Endothelial cell of umbilical vein (primary cell): ENCODE results near the gene GGT5. TPM values are rescaled to one million over a fixed set of nuclear protein-coding genes. Genes with fewer than 3 reads are reported as not detected.
"Not testable (repeated sequence)": the region's sequence is repeated elsewhere in the genome, so short reads cannot be mapped to it uniquely, and the experiment has no call there.

Experiments used
- BruUV-seq: library from RNA; stranded (reverse); fragments of 400-500 nt; replicated peaks from 2 replicates; lab custom pipeline; 2021; lab: Mats Ljungman, UMichigan
- CTCF ChIA-PET: fragments of 300-600, 350-600 bp; sonication (Branson Sonifier 250); formaldehyde crosslinking; loops from one replicate; lab custom pipeline; 2021; ENCODE audit warnings: antibody characterized with exemption, inconsistent platforms; lab: Charles Lee
- POLR2A ChIA-PET: fragments of 300-600, 350-600 bp; sonication (Branson Sonifier 250); formaldehyde crosslinking; loops from one replicate; lab custom pipeline; 2021; ENCODE audit warnings: antibody characterized with exemption, inconsistent platforms; lab: Charles Lee
- DNase-seq: peaks from one replicate; pipeline ENCODE4 v3.0.0-alpha.2; 2011; ENCODE audit warnings: low read depth, low spot score
- FAIRE-seq: peaks from 2 replicates; lab custom pipeline; 2011; peaks lifted over from hg19 to GRCh38; lab: Jason Lieb, UNC
- H2AFZ ChIP-seq: 2 replicates; pipeline ENCODE4 v1.6.0; 2012; ENCODE audit warnings: low read depth, low read length, control low read depth, inconsistent platforms
- H3K27ac ChIP-seq: 2 replicates; pipeline ENCODE4 v1.5.1; 2011; ENCODE audit warnings: low read depth, mild to moderate bottlenecking, control low read depth, low read length, moderate library complexity; ENCODE audit not compliant: insufficient read depth
- H3K27me3 ChIP-seq, 2 experiments: 2 replicates each; pipeline versions ENCODE4 v1.6.0 to v1.6.1; 2011; ENCODE audit warnings: low read length in 2 of 2, mixed read lengths in 1 of 2; ENCODE audit not compliant: control insufficient read depth in 2 of 2, insufficient read depth in 2 of 2
- H3K36me3 ChIP-seq, 2 experiments: 2 replicates in 1 of 2; 3 replicates in 1 of 2; pipeline ENCODE4 v1.5.1; 2011; ENCODE audit warnings: low read length in 2 of 2, mild to moderate bottlenecking in 1 of 2, moderate library complexity in 1 of 2; ENCODE audit not compliant: control insufficient read depth in 2 of 2, insufficient read depth in 2 of 2; ENCODE audit errors: extremely low read depth in 1 of 2
- H3K4me1 ChIP-seq: 3 replicates; pipeline ENCODE4 v1.5.1; 2011; ENCODE audit warnings: mild to moderate bottlenecking, low read length; ENCODE audit not compliant: control insufficient read depth, insufficient read depth; ENCODE audit errors: extremely low read depth
- H3K4me2 ChIP-seq: 2 replicates; pipeline ENCODE4 v1.6.1; 2011; ENCODE audit warnings: low read length, control low read depth, mixed read lengths; ENCODE audit not compliant: insufficient read depth
- H3K4me3 ChIP-seq, 3 experiments: fragments of 200-600 bp in 1 of 3; sonication (generic), shearing (Covaris generic) in 1 of 3; replicated peaks in 1 of 3; 2 replicates each; pipeline ENCODE4 v1.5.1; 2011 to 2016; ENCODE audit warnings: control low read depth in 3 of 3, low read length in 3 of 3, mild to moderate bottlenecking in 2 of 3, inconsistent platforms in 1 of 3, low read depth in 1 of 3, moderate library complexity in 1 of 3; ENCODE audit not compliant: insufficient read depth in 1 of 3
- H3K79me2 ChIP-seq: 2 replicates; pipeline ENCODE4 v1.6.0; 2012; ENCODE audit warnings: low read length, inconsistent platforms; ENCODE audit not compliant: control insufficient read depth, insufficient read depth
- H3K9ac ChIP-seq: replicated peaks from 2 replicates; pipeline ENCODE3; 2011; ENCODE audit warnings: low read length, control low read depth; ENCODE audit not compliant: insufficient read depth; ENCODE audit errors: extremely low read depth
- H3K9me1 ChIP-seq: replicated peaks from 3 replicates; pipeline ENCODE4 v1.6.0; 2011; ENCODE audit warnings: mild to moderate bottlenecking, low read length; ENCODE audit not compliant: control insufficient read depth, insufficient read depth; ENCODE audit errors: extremely low read depth
- H3K9me3 ChIP-seq: replicated peaks from 2 replicates; pipeline ENCODE4 v1.5.1; 2012; ENCODE audit warnings: low read length, inconsistent platforms; ENCODE audit not compliant: control insufficient read depth, insufficient read depth
- H4K20me1 ChIP-seq: replicated peaks from 2 replicates; pipeline ENCODE3; 2011; ENCODE audit warnings: mild to moderate bottlenecking, low read length; ENCODE audit not compliant: control insufficient read depth, insufficient read depth; ENCODE audit errors: extremely low read depth
- MYC ChIP-seq: IDR thresholded peaks from one replicate; pipeline ENCODE4 v1.6.1; 2011; ENCODE audit warnings: mild to moderate bottlenecking, low read depth, low read length
- POLR2A ChIP-seq: IDR thresholded peaks from 2 replicates; pipeline ENCODE4 v1.6.1; 2012; ENCODE audit warnings: low read depth, mild to moderate bottlenecking, control low read depth, low read length
- dilution Hi-C: fragments of 300-500 bp; cut with MboI; formaldehyde crosslinking; loops from one replicate; pipeline ENCODE4 v1.15.0; 2019; ENCODE audit warnings: low sequenced_read_pairs; ENCODE audit not compliant: extremely low pct_ligation_motif_present
- intact Hi-C: fragments of 100-400 bp; cut with micrococcal nuclease; formaldehyde crosslinking; loops from one replicate; pipeline ENCODE4 v1.10.0; 2022
- polyA plus RNA-seq, 4 experiments: library from polyadenylated mRNA; depleted of rRNA in 3 of 4; stranded (reverse) in 3 of 4; unstranded in 1 of 4; fragments of >200 nt; gene quantifications; 2 replicates each; pipeline versions ENCODE4 v1.2.1 to v1.2.3, GENCODE V29; 2011 to 2012; ENCODE audit warnings: missing spikeins in 1 of 4
- total RNA-seq: library from RNA; stranded (reverse); gene quantifications from 2 replicates; pipeline ENCODE4 v1.2.3, GENCODE V29; 2021

Gene GGT5
- total and polyA plus RNA-seq, 2 donors (not counting 3 experiments of a cell fraction or from before 2014, with no cell fraction given): 45.9 to 293 TPM

- BruUV-seq: no TSS peak
- TF ChIP-seq POLR2A (peak; percentile 42), MYC (no peak)
- FAIRE-seq: no peak
- Histone ChIP-seq H3K36me3 (peaks cover 0 to 5% of the 10 kb centered on the region in 2 experiments), H3K79me2 (no peaks in the 10 kb centered on the region), H3K4me3 (no peak overlapping the region), H3K27me3 (no peaks in the 10 kb centered on the region), H2AFZ (no peak overlapping the region), H3K27ac (no peak overlapping the region), H3K9me1 (no peaks in the 10 kb centered on the region), H3K4me1 (peaks cover 5% of the 10 kb centered on the region), H4K20me1 (no peaks in the 10 kb centered on the region), H3K9me3 (no peaks in the 10 kb centered on the region), H3K4me2 (no peak overlapping the region), H3K9ac (no peak overlapping the region)
- DNase-seq: no peak
- ChIA-PET CTCF (interaction anchor here (0.8 to 2.1 kb wide), 4 partner anchors 16 to 28 kb away, joined by 3 to 9 read pairs (median 6); no protein-coding TSS in a partner anchor), POLR2A (interaction anchor here (0.5 kb wide), 1 partner anchor 9 kb away, joined by 5 read pairs; no protein-coding TSS in a partner anchor)
- dilution Hi-C loops (no loop called here), intact Hi-C loops (no loop called here)
Measured at GRCh38 chr22:24214467-24215285, 30.2 kb downstream of the GGT5 start.

- H3K27me3 ChIP-seq, dilution Hi-C loops, POLR2A ChIA-PET, H3K4me2 ChIP-seq, H3K9ac ChIP-seq, H3K9me3 ChIP-seq, DNase-seq, CTCF ChIA-PET, BruUV-seq, intact Hi-C loops, H4K20me1 ChIP-seq, H3K27ac ChIP-seq, H2AFZ ChIP-seq, H3K9me1 ChIP-seq, H3K4me3 ChIP-seq, H3K36me3 ChIP-seq, FAIRE-seq, H3K79me2 ChIP-seq: not testable (repeated sequence)
- peaks cover 20% of the 10 kb centered on the region for H3K4me1 ChIP-seq
Measured at GRCh38 chr22:24213111-24213510, 31.8 kb downstream of the GGT5 start.

- FAIRE-seq, DNase-seq, POLR2A ChIA-PET, H3K9ac ChIP-seq, intact Hi-C loops, H4K20me1 ChIP-seq, dilution Hi-C loops, BruUV-seq, H3K27ac ChIP-seq, H3K36me3 ChIP-seq, H3K9me1 ChIP-seq, H3K79me2 ChIP-seq, H3K9me3 ChIP-seq, H3K4me2 ChIP-seq, H2AFZ ChIP-seq, H3K4me3 ChIP-seq, H3K27me3 ChIP-seq: not testable (repeated sequence)
- CTCF ChIA-PET: interaction anchor here (0.8 kb wide), 1 partner anchor 19 kb away, joined by 3 read pairs; no protein-coding TSS in a partner anchor
- peaks cover 32% of the 10 kb centered on the region for H3K4me1 ChIP-seq
Measured at GRCh38 chr22:24211716-24212115, 33.2 kb downstream of the GGT5 start.

- H3K4me3 ChIP-seq, H2AFZ ChIP-seq, H3K27me3 ChIP-seq, BruUV-seq, intact Hi-C loops, H3K4me2 ChIP-seq, FAIRE-seq, H3K36me3 ChIP-seq, H3K9ac ChIP-seq, DNase-seq, H3K9me3 ChIP-seq, H3K9me1 ChIP-seq, H3K79me2 ChIP-seq, dilution Hi-C loops, H4K20me1 ChIP-seq, H3K27ac ChIP-seq: not testable (repeated sequence)
- peaks cover 42% of the 10 kb centered on the region for H3K4me1 ChIP-seq
- ChIA-PET POLR2A (interaction anchor here (0.7 kb wide), 1 partner anchor 37 kb away, joined by 4 read pairs; no protein-coding TSS in a partner anchor), CTCF (interaction anchor here (0.7 to 4.2 kb wide), 2 partner anchors 9 to 21 kb away, joined by 3 to 17 read pairs; no protein-coding TSS in a partner anchor)
Measured at GRCh38 chr22:24210409-24210808, 34.5 kb downstream of the GGT5 start.
